PFSK-1 (cell line): ENCODE measurements around the gene TNS3.

Source experiments
- FOXP2 ChIP-seq: optimal IDR thresholded peaks from 2 replicates; pipeline ENCODE3; 2011; ENCODE audit warnings: borderline replicate concordance, control low read depth, inconsistent platforms; ENCODE audit not compliant: insufficient read depth; ENCODE audit errors: extremely low read length, extremely low read depth
- POLR2AphosphoS5 ChIP-seq: IDR thresholded peaks from 2 replicates; pipeline ENCODE4 v1.6.1; 2012; ENCODE audit warnings: low read depth, mild to moderate bottlenecking, control low read depth, low read length, moderate library complexity
- SIN3A ChIP-seq: IDR thresholded peaks from 2 replicates; pipeline ENCODE4 v1.6.1; 2012; ENCODE audit warnings: mild to moderate bottlenecking, low read length, moderate library complexity, borderline replicate concordance; ENCODE audit not compliant: insufficient read depth
- TAF1 ChIP-seq: IDR thresholded peaks from 2 replicates; pipeline ENCODE4 v1.6.1; 2012; ENCODE audit warnings: low read length, control low read depth, borderline replicate concordance; ENCODE audit not compliant: insufficient read depth
- TF ChIP-seq, protein P1 (sequence below), 2 experiments: IDR thresholded peaks; 2 replicates each; pipeline versions ENCODE4 v1.6.1 to v1.8.0; 2011 to 2012; ENCODE audit warnings: low read depth in 2 of 2, low read length in 2 of 2, control low read depth in 1 of 2, inconsistent platforms in 1 of 2, mild to moderate bottlenecking in 1 of 2, moderate library complexity in 1 of 2; ENCODE audit not compliant: insufficient read depth in 1 of 2

DNA sequence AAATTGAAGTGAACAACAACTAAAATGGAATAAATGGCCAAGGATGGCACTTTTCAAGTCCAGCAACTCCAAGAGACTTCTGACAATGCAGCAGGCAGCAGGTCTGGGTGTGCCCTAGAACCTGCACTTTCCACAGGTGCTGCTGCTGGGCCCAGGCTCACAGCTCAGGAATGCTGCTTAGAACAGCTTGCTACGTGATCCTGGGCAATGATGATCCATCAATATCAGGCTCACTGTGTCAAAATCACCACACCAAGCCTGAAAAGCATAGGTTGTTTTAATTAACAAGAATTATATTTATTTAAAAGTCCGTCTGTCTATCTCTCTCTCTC lies 148.4 kb downstream of the TNS3 start:
- TF ChIP-seq, protein P1, sequence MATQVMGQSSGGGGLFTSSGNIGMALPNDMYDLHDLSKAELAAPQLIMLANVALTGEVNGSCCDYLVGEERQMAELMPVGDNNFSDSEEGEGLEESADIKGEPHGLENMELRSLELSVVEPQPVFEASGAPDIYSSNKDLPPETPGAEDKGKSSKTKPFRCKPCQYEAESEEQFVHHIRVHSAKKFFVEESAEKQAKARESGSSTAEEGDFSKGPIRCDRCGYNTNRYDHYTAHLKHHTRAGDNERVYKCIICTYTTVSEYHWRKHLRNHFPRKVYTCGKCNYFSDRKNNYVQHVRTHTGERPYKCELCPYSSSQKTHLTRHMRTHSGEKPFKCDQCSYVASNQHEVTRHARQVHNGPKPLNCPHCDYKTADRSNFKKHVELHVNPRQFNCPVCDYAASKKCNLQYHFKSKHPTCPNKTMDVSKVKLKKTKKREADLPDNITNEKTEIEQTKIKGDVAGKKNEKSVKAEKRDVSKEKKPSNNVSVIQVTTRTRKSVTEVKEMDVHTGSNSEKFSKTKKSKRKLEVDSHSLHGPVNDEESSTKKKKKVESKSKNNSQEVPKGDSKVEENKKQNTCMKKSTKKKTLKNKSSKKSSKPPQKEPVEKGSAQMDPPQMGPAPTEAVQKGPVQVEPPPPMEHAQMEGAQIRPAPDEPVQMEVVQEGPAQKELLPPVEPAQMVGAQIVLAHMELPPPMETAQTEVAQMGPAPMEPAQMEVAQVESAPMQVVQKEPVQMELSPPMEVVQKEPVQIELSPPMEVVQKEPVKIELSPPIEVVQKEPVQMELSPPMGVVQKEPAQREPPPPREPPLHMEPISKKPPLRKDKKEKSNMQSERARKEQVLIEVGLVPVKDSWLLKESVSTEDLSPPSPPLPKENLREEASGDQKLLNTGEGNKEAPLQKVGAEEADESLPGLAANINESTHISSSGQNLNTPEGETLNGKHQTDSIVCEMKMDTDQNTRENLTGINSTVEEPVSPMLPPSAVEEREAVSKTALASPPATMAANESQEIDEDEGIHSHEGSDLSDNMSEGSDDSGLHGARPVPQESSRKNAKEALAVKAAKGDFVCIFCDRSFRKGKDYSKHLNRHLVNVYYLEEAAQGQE (IDR thresholded peaks at IDR 0.05; ENCODE audit: insufficient read depth in 1 of 2, low read depth in 2 of 2, low read length in 2 of 2), result no peak
- TF ChIP-seq POLR2AphosphoS5 (no peak), SIN3A (no peak), TAF1 (no peak), FOXP2 (no peak)
